SJSA1 (cell line): Measurements from ENCODE around the gene LRMDA. TPM values are rescaled to one million over a fixed set of nuclear protein-coding genes. Genes with fewer than 3 reads are reported as not detected.

Experiments
- DNase-seq, 2 experiments: peaks; one replicate each; pipeline ENCODE4 v3.0.0-alpha.2; 2015 to 2020; ENCODE audit warnings: low spot score in 2 of 2, low read depth in 1 of 2
- H3K27ac ChIP-seq: fragments of 250-450 bp; sonication (Bioruptor Pico); 2 replicates; pipeline ENCODE4 v1.5.1; 2020; ENCODE audit warnings: mild to moderate bottlenecking, moderate library complexity
- H3K27me3 ChIP-seq: fragments of 250-450 bp; sonication (Bioruptor Pico); replicated peaks from 2 replicates; pipeline ENCODE4 v1.5.1; 2020; ENCODE audit warnings: mild to moderate bottlenecking, moderate library complexity
- H3K36me3 ChIP-seq: fragments of 250-450 bp; sonication (Bioruptor Pico); 2 replicates; pipeline ENCODE4 v1.5.1; 2020; ENCODE audit warnings: mild to moderate bottlenecking
- H3K4me1 ChIP-seq: fragments of 250-450 bp; sonication (Bioruptor Pico); replicated peaks from 2 replicates; pipeline ENCODE4 v1.6.1; 2021; ENCODE audit warnings: mild to moderate bottlenecking
- H3K4me3 ChIP-seq: fragments of 250-450 bp; sonication (Bioruptor Pico); 2 replicates; pipeline ENCODE4 v1.5.1; 2020; ENCODE audit warnings: mild to moderate bottlenecking
- H3K9me3 ChIP-seq: fragments of 250-450 bp; sonication (Bioruptor Pico); replicated peaks from 2 replicates; pipeline ENCODE4 v1.5.1; 2020; ENCODE audit warnings: mild to moderate bottlenecking
- total RNA-seq: library from RNA; depleted of rRNA; stranded (reverse); fragments of >200 nt; shearing (Covaris generic); gene quantifications from 2 replicates; pipeline ENCODE4 v1.2.3, GENCODE V29; 2014

The LRMDA gene
- total RNA-seq, 1 experiment from 2014 or later: not detected

- no peaks in the 10 kb centered on the region for H3K36me3 ChIP-seq
- H3K27ac ChIP-seq: no peak overlapping the region
- H3K4me1 ChIP-seq: peaks cover 22% of the 10 kb centered on the region
- no peak overlapping the region for H3K4me3 ChIP-seq
- peak; percentile 72 to 84 for DNase-seq
- no peaks in the 10 kb centered on the region for H3K27me3 ChIP-seq
- no peaks in the 10 kb centered on the region for H3K9me3 ChIP-seq
These were observed 1116.0 kb downstream of the LRMDA start for GRCh38 chr10:76547352-76547972.

- Histone ChIP-seq H3K27ac (no peak overlapping the region), H3K9me3 (no peaks in the 10 kb centered on the region), H3K4me1 (peaks cover 35% of the 10 kb centered on the region), H3K4me3 (no peak overlapping the region), H3K27me3 (no peaks in the 10 kb centered on the region), H3K36me3 (no peaks in the 10 kb centered on the region)
- no peak for DNase-seq
These were observed 1117.3 kb downstream of the LRMDA start for GRCh38 chr10:76548716-76549115.

- Histone ChIP-seq H3K36me3 (no peaks in the 10 kb centered on the region), H3K4me1 (peaks cover 39% of the 10 kb centered on the region), H3K4me3 (no peak overlapping the region), H3K27ac (no peak overlapping the region), H3K27me3 (no peaks in the 10 kb centered on the region), H3K9me3 (no peaks in the 10 kb centered on the region)
- no peak for DNase-seq
These were observed 1117.7 kb downstream of the LRMDA start for GRCh38 chr10:76549171-76549570.

GRCh38 chr10:76550806-76551205 lies 1119.4 kb downstream of the LRMDA start:
- Histone ChIP-seq H3K4me1 (peaks cover 44% of the 10 kb centered on the region), H3K27ac (peak overlapping the region; percentile 29), H3K27me3 (no peaks in the 10 kb centered on the region), H3K4me3 (no peak overlapping the region), H3K36me3 (no peaks in the 10 kb centered on the region), H3K9me3 (no peaks in the 10 kb centered on the region)
- peak; percentile 52 to 83 for DNase-seq

GRCh38 chr10:76552091-76552873 lies 1120.9 kb downstream of the LRMDA start:
- DNase-seq: no peak
- Histone ChIP-seq H3K4me1 (peaks cover 44% of the 10 kb centered on the region), H3K4me3 (no peak overlapping the region), H3K27me3 (no peaks in the 10 kb centered on the region), H3K9me3 (no peaks in the 10 kb centered on the region), H3K36me3 (no peaks in the 10 kb centered on the region), H3K27ac (no peak overlapping the region)

- Histone ChIP-seq H3K27ac (peak overlapping the region; percentile 27), H3K9me3 (no peaks in the 10 kb centered on the region), H3K36me3 (no peaks in the 10 kb centered on the region), H3K4me1 (peaks cover 52% of the 10 kb centered on the region), H3K27me3 (no peaks in the 10 kb centered on the region), H3K4me3 (no peak overlapping the region)
- peak in 1 of 2 experiments; percentile 66 for DNase-seq
These were observed 1122.0 kb downstream of the LRMDA start for GRCh38 chr10:76553263-76554032.

- Histone ChIP-seq H3K4me1 (peaks cover 57% of the 10 kb centered on the region), H3K27ac (0 out of 2 replicates have a peak overlapping the region, but pooled peaks have one; percentile 27), H3K27me3 (no peaks in the 10 kb centered on the region), H3K36me3 (no peaks in the 10 kb centered on the region), H3K4me3 (no peak overlapping the region), H3K9me3 (no peaks in the 10 kb centered on the region)
- no peak for DNase-seq
These were observed 1122.6 kb downstream of the LRMDA start for GRCh38 chr10:76554033-76554408.

GRCh38 chr10:76554478-76554877 lies 1123.1 kb downstream of the LRMDA start:
- Histone ChIP-seq H3K27ac (no peak overlapping the region), H3K4me3 (no peak overlapping the region), H3K27me3 (no peaks in the 10 kb centered on the region), H3K36me3 (no peaks in the 10 kb centered on the region), H3K9me3 (no peaks in the 10 kb centered on the region), H3K4me1 (peaks cover 59% of the 10 kb centered on the region)
- DNase-seq: no peak

- no peak for DNase-seq
- no peak overlapping the region for H3K4me3 ChIP-seq
- no peaks in the 10 kb centered on the region for H3K27me3 ChIP-seq
- no peaks in the 10 kb centered on the region for H3K36me3 ChIP-seq
- H3K27ac ChIP-seq: no peak overlapping the region
- H3K4me1 ChIP-seq: peaks cover 65% of the 10 kb centered on the region
- no peaks in the 10 kb centered on the region for H3K9me3 ChIP-seq
These were observed 1123.7 kb downstream of the LRMDA start for GRCh38 chr10:76555067-76555670.

- Histone ChIP-seq H3K27me3 (no peaks in the 10 kb centered on the region), H3K4me1 (peaks cover 55% of the 10 kb centered on the region), H3K36me3 (no peaks in the 10 kb centered on the region), H3K27ac (no peak overlapping the region), H3K9me3 (no peaks in the 10 kb centered on the region), H3K4me3 (no peak overlapping the region)
- no peak for DNase-seq
These were observed 1125.9 kb downstream of the LRMDA start for GRCh38 chr10:76557366-76557765.

- Histone ChIP-seq H3K9me3 (no peaks in the 10 kb centered on the region), H3K27ac (peak overlapping the region; percentile 32), H3K36me3 (no peaks in the 10 kb centered on the region), H3K27me3 (no peaks in the 10 kb centered on the region), H3K4me3 (no peak overlapping the region), H3K4me1 (peaks cover 43% of the 10 kb centered on the region)
- DNase-seq: no peak
These were observed 1127.2 kb downstream of the LRMDA start for GRCh38 chr10:76558586-76558985.

- H3K27me3 ChIP-seq: no peaks in the 10 kb centered on the region
- DNase-seq: peak; percentile 70 to 92
- peaks cover 39% of the 10 kb centered on the region for H3K4me1 ChIP-seq
- no peaks in the 10 kb centered on the region for H3K36me3 ChIP-seq
- H3K27ac ChIP-seq: peak overlapping the region; percentile 71
- no peaks in the 10 kb centered on the region for H3K9me3 ChIP-seq
- no peak overlapping the region for H3K4me3 ChIP-seq
These were observed 1127.8 kb downstream of the LRMDA start for GRCh38 chr10:76558996-76559891.

GRCh38 chr10:76559892-76560220 lies 1128.4 kb downstream of the LRMDA start:
- DNase-seq: peak in 1 of 2 experiments; percentile 69
- Histone ChIP-seq H3K36me3 (no peaks in the 10 kb centered on the region), H3K27me3 (no peaks in the 10 kb centered on the region), H3K4me1 (peaks cover 41% of the 10 kb centered on the region), H3K27ac (peak overlapping the region; percentile 71), H3K9me3 (no peaks in the 10 kb centered on the region), H3K4me3 (no peak overlapping the region)
